Measurements from ENCODE around the gene CDH16.

GRCh38 chr16:66911801-66912200 lies 6.9 kb downstream of the CDH16 start:
- TF ChIP-seq CTCF (tag by site-specific recombination; IDR thresholded peaks at IDR 0.05) (no peak), REPIN1 (tag by site-specific recombination; IDR thresholded peaks at IDR 0.05; ENCODE audit: low read depth) (no peak), ZNF776 (tag by site-specific recombination; IDR thresholded peaks at IDR 0.05; ENCODE audit: borderline replicate concordance) (no peak), KLF9 (tag by site-specific recombination; IDR thresholded peaks at IDR 0.05; ENCODE audit: low read depth) (no peak), ATF2 (tag by site-specific recombination; IDR thresholded peaks at IDR 0.05; ENCODE audit: low read depth) (no peak), ZNF18 (tag by site-specific recombination; IDR thresholded peaks at IDR 0.05) (no peak), ZNF274 (IDR thresholded peaks at IDR 0.05; ENCODE audit: low read length) (no peak), ZNF274 (tag by site-specific recombination; IDR thresholded peaks at IDR 0.05; ENCODE audit: borderline replicate concordance) (no peak), ZNF19 (tag by site-specific recombination; IDR thresholded peaks at IDR 0.05; ENCODE audit: low read depth) (no peak), ZNF571 (tag by site-specific recombination; IDR thresholded peaks at IDR 0.05) (no peak), ZNF580 (tag by site-specific recombination; IDR thresholded peaks at IDR 0.05) (no peak), YY1 (tag by site-specific recombination; IDR thresholded peaks at IDR 0.05) (no peak), KLF17 (tag by site-specific recombination; IDR thresholded peaks at IDR 0.05) (no peak), SP2 (tag by site-specific recombination; IDR thresholded peaks at IDR 0.05) (no peak), ZNF514 (tag by site-specific recombination; IDR thresholded peaks at IDR 0.05) (no peak)

All from HEK293 (cell line).